Caco-2 (cell line): ENCODE data around the gene SYCP2L. TPM values are rescaled to one million over a fixed set of nuclear protein-coding genes. Genes with fewer than 3 reads are reported as not detected.

Source experiments
- BruUV-seq: library from RNA; stranded (reverse); fragments of 400-500 nt; replicated peaks from 2 replicates; lab custom pipeline; 2021; lab: Mats Ljungman, UMichigan
- CTCF ChIA-PET: fragments of 300-600 bp; sonication (Branson Sonifier 250); formaldehyde crosslinking; loops from one replicate; lab custom pipeline; 2022; ENCODE audit warnings: antibody characterized with exemption; lab: Charles Lee
- POLR2A ChIA-PET: fragments of 300-600 bp; sonication (Branson Sonifier 250); formaldehyde crosslinking; loops from one replicate; lab custom pipeline; 2022; ENCODE audit warnings: antibody characterized with exemption; lab: Charles Lee
- DNase-seq, 2 experiments: peaks; one replicate each; pipeline versions ENCODE4 v3.0.0 to v3.0.0-alpha.2; 2020 to 2022
- H3K27me3 ChIP-seq: replicated peaks from 2 replicates; pipeline ENCODE4 v1.6.0; 2011; ENCODE audit warnings: low read length; ENCODE audit not compliant: control insufficient read depth, insufficient read depth
- H3K36me3 ChIP-seq: 2 replicates; pipeline ENCODE4 v1.5.1; 2011; ENCODE audit warnings: low read length; ENCODE audit not compliant: control insufficient read depth, insufficient read depth
- H3K4me1 ChIP-seq: fragments of 250-450 bp; sonication (Bioruptor Pico); 2 replicates; pipeline ENCODE4 v1.5.1; 2020; ENCODE audit warnings: mild to moderate bottlenecking
- H3K4me3 ChIP-seq: 2 replicates; pipeline ENCODE4 v1.5.1; 2011; ENCODE audit warnings: low read depth, mild to moderate bottlenecking, control low read depth, low read length
- H3K9me3 ChIP-seq: fragments of 250-450 bp; sonication (Bioruptor Pico); 2 replicates; pipeline ENCODE4 v1.5.1; 2020; ENCODE audit warnings: mild to moderate bottlenecking, moderate library complexity
- H3K27ac Mint-ChIP-seq: one replicate; pipeline ENCODE4 v1.8.0; 2022; ENCODE audit warnings: mixed read lengths; ENCODE audit not compliant: unreplicated experiment
- H3K27me3 Mint-ChIP-seq: one replicate; pipeline ENCODE4 v1.8.0; 2022; ENCODE audit warnings: mixed read lengths; ENCODE audit not compliant: insufficient read depth, unreplicated experiment
- H3K36me3 Mint-ChIP-seq: one replicate; pipeline ENCODE4 v1.8.0; 2022; ENCODE audit warnings: mild to moderate bottlenecking, mixed read lengths; ENCODE audit not compliant: insufficient read depth, unreplicated experiment
- H3K4me1 Mint-ChIP-seq: one replicate; pipeline ENCODE4 v1.8.0; 2022; ENCODE audit warnings: low read depth, mixed read lengths; ENCODE audit not compliant: unreplicated experiment
- H3K4me3 Mint-ChIP-seq: one replicate; pipeline ENCODE4 v1.8.0; 2022; ENCODE audit warnings: mild to moderate bottlenecking, moderate library complexity, mixed read lengths; ENCODE audit not compliant: unreplicated experiment
- H3K9me3 Mint-ChIP-seq: one replicate; pipeline ENCODE4 v1.8.0; 2022; ENCODE audit warnings: mixed read lengths; ENCODE audit not compliant: unreplicated experiment
- CTCF ChIP-seq, 2 experiments: fragments of 200-600 bp in 1 of 2; IDR thresholded peaks; 1 replicate in 1 of 2; 2 replicates in 1 of 2; pipeline versions ENCODE4 v1.5.1 to v1.8.0; 2011 to 2022; ENCODE audit warnings: antibody characterized with exemption in 1 of 2, control low read depth in 1 of 2, inconsistent platforms in 1 of 2, low read depth in 1 of 2, low read length in 1 of 2, mild to moderate bottlenecking in 1 of 2, moderate library complexity in 1 of 2; ENCODE audit not compliant: insufficient read depth in 1 of 2, severe bottlenecking in 1 of 2, unreplicated experiment in 1 of 2
- intact Hi-C: fragments of 100-400 bp; cut with micrococcal nuclease; formaldehyde crosslinking; loops from one replicate; pipeline ENCODE4 v1.10.0; 2022; ENCODE audit not compliant: unreplicated experiment
- total RNA-seq: library from RNA; stranded (reverse); gene quantifications from 2 replicates; pipeline ENCODE4 v1.2.3, GENCODE V29; 2022

Gene SYCP2L
- total RNA-seq, 1 experiment from 2014 or later: 0.20 TPM

DNA sequence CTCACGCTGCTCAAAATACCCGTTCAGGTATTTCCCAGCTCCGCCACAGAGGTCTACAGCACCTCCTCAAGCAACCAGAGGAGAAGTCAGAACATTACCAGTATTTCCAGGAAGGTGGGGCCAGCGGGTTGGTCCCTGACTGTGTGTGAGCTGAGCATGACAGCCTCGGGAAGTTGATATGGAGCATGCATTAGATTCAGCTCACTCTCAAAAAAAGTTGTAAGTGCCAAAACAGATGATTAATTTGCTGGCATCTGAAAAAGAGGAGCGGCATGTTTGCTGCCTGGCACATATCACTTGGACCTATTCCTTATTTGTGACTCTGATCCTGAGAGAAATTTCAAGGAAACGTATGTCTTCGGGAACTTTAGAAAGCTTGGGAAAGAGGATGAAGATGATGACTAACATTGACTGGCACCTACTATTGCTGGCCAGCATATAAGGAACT lies 125.0 kb downstream of the SYCP2L start:
- Histone ChIP-seq H3K4me3 (no peak overlapping the region), H3K4me1 (peaks cover 58% of the 10 kb centered on the region), H3K27me3 (no peaks in the 10 kb centered on the region), H3K36me3 (peaks cover 1% of the 10 kb centered on the region; the same call in 1 of the 2 replicates), H3K9me3 (no peaks in the 10 kb centered on the region)
- Mint-ChIP-seq H3K27me3 (no peaks in the 10 kb centered on the region), H3K4me3 (peak overlapping the region; percentile 51), H3K4me1 (peaks cover 53% of the 10 kb centered on the region), H3K36me3 (no peaks in the 10 kb centered on the region), H3K27ac (no peak overlapping the region), H3K9me3 (no peaks in the 10 kb centered on the region)
- POLR2A ChIA-PET: no interaction called here
- peak; percentile 72 to 73 for DNase-seq
- no TSS peak for BruUV-seq
- CTCF ChIA-PET: interaction anchor here (0.8 to 2.2 kb wide), 6 partner anchors 27 to 82 kb away, joined by 3 to 16 read pairs (median 6); partner anchors contain the start of gene SMIM13
- TF ChIP-seq CTCF (IDR thresholded peaks at IDR 0.05; ENCODE audit: insufficient read depth in 1 of 2, low read depth in 1 of 2, low read length in 1 of 2, severe bottlenecking in 1 of 2, unreplicated experiment in 1 of 2): peak in 1 of 2 experiments; percentile 47
- intact Hi-C loops: loop anchor here (1.0 kb wide), 3 partner anchors 55 to 100 kb away; no protein-coding TSS in a partner anchor

- intact Hi-C loops: loop anchor here (1.0 kb wide), 3 partner anchors 55 to 100 kb away; no protein-coding TSS in a partner anchor
- Mint-ChIP-seq H3K4me1 (peaks cover 48% of the 10 kb centered on the region), H3K27ac (no peak overlapping the region), H3K9me3 (no peaks in the 10 kb centered on the region), H3K27me3 (no peaks in the 10 kb centered on the region), H3K4me3 (no peak overlapping the region), H3K36me3 (no peaks in the 10 kb centered on the region)
- Histone ChIP-seq H3K36me3 (peaks cover 1% of the 10 kb centered on the region; the same call in 1 of the 2 replicates), H3K9me3 (no peaks in the 10 kb centered on the region), H3K4me3 (no peak overlapping the region), H3K27me3 (no peaks in the 10 kb centered on the region), H3K4me1 (peaks cover 53% of the 10 kb centered on the region)
- BruUV-seq: no TSS peak
- CTCF ChIA-PET: interaction anchor here (0.9 to 2.2 kb wide), 5 partner anchors 27 to 57 kb away, joined by 3 to 16 read pairs (median 8); no protein-coding TSS in a partner anchor
- POLR2A ChIA-PET: no interaction called here
- DNase-seq: peak; percentile 42 to 54
- TF ChIP-seq CTCF (IDR thresholded peaks at IDR 0.05; ENCODE audit: insufficient read depth in 1 of 2, low read depth in 1 of 2, low read length in 1 of 2, severe bottlenecking in 1 of 2, unreplicated experiment in 1 of 2): no peak
Observed at GRCh38 chr6:11012295-11012754, 125.5 kb downstream of the SYCP2L start.

DNA sequence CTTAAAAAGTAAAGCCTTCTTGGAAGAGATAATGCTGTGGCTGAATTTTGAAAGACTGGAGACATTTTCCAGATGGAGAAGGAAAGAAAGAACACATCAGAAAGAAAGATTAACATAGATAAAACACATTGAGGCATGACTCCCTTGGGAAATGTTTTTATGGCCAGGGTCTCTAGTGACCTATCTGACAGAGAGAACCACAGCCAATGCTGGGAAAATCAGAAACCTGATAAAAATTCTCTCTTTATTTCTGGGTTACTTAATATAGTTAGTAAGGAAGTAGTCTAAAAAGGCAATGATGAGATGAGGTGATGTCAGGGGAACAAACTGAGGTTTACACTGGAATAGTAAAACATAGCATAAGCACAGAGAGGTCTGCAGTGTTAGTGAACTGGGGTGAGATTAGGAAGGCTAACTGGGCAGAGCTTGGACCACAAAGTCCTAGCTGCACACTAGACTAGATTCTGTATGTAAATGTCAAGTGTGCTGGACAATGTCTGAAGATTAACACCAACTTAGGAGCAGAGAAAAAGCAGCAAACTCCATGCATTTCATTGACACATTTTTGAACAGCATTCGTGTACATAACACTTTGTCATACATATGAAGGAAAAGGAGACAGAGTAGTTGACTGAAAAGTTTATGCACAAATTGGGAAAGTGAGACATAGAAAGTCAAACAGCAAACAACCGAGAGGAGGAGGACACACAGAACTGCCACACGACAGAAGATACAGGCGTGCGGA lies 126.3 kb downstream of the SYCP2L start:
- TF ChIP-seq CTCF (IDR thresholded peaks at IDR 0.05; ENCODE audit: insufficient read depth in 1 of 2, low read depth in 1 of 2, low read length in 1 of 2, severe bottlenecking in 1 of 2, unreplicated experiment in 1 of 2): no peak
- intact Hi-C loops: loop anchor here (1.0 kb wide), 3 partner anchors 54 to 99 kb away; no protein-coding TSS in a partner anchor
- peaks cover 45% of the 10 kb centered on the region for H3K4me1 ChIP-seq

More for the DNA sequence above, 126.3 kb downstream of the SYCP2L start:
- H3K36me3 Mint-ChIP-seq: no peaks in the 10 kb centered on the region
- no peaks in the 10 kb centered on the region for H3K9me3 ChIP-seq
- ChIA-PET CTCF (interaction anchor here (1.6 to 2.2 kb wide), 3 partner anchors 26 to 56 kb away, joined by 5 to 16 read pairs (median 8); no protein-coding TSS in a partner anchor), POLR2A (no interaction called here)
- no TSS peak for BruUV-seq
- H3K36me3 ChIP-seq: peaks cover 1% of the 10 kb centered on the region; the same call in 1 of the 2 replicates
- no peaks in the 10 kb centered on the region for H3K9me3 Mint-ChIP-seq
- no peak for DNase-seq
- peak overlapping the region; percentile 11 for H3K27ac Mint-ChIP-seq
- peaks cover 39% of the 10 kb centered on the region for H3K4me1 Mint-ChIP-seq
- H3K27me3 ChIP-seq: no peaks in the 10 kb centered on the region
- no peak overlapping the region for H3K4me3 Mint-ChIP-seq
- no peak overlapping the region for H3K4me3 ChIP-seq
- no peaks in the 10 kb centered on the region for H3K27me3 Mint-ChIP-seq
